ENCODE measurements around the gene MBP.
"Not testable (repeated sequence)": the region's sequence is repeated elsewhere in the genome, so short reads cannot be mapped to it uniquely, and the experiment has no call there.

The MBP gene

GRCh38 chr18:76959605-76960004, 173.0 kb downstream of the MBP start:
- DNase-seq, result no peak

DNA sequence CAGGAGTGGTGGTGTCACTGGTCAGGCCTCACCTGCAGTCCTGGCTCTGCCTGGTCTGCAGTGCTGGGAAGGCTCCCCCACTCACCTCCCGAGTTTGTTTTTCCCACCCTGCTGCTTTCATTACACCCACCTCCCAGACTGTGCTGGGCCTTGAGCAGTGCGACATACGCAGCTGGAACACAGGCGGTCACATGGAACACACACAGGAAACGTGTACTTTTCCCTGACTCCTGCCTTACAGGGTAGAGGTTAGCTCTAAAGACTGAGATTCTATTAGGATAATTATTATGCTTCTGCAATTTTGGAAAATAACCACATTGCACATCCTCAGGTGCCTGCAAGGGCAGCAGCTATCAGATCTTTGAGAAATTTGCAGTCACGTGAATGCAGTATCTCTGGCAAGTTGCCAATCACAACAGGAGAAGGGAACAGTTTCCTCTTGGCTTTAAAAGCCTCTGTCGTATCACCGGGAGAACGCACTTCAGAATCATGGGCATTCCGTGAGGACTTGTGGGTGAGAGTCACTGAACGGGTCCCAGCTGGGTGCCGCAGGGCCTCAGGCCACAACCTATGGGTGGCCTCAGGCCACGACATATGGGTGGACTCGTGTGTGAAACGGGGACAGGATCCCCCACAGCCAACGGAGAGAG, 173.8 kb downstream of the MBP start:
- no peak for DNase-seq

DNA sequence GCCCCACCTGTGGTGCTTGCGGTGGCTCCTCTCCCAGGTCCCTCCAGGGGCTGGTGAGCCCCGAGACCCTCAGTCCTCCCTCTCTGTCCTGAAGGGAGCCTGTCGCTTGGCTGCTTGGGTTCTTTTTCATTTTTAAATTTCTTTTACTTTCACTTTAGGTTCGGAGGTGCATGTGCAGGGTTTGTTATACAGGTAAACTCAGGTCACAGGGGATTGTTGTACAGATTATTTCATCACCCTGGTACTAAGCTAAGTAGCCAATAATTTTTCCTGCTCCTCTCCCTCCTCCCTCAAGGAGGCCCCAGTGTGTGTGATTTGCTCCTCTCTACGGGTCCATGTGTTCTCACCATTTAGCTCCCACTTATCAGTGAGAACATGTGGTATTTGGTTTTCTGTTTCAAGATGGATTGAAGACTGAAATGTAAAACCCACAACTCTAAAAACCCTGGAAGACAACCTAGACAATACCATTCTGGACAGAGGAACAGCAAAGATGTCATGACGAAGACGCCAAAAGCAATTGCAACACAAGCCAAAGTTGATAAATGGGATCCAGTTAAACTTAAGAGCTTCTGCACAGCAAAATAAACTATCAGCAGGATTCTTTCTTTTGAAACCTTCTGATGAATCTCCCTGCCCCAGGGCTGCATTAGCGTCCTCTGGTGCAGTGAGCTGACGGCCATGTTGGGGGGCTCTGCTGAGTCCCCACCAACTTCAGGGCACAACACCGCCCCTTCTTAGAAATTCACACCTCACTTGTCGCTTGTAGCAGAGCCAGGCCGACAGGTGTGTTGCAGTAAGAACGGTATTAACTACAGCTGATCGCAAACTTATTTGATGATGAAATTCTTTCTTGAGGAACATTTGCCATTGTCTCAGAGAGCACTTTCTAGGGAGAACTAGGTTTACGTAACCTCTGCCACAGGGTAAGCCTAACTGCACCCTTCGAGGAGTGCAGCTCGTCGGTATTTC, 174.9 kb downstream of the MBP start:
- DNase-seq, result no peak

DNA sequence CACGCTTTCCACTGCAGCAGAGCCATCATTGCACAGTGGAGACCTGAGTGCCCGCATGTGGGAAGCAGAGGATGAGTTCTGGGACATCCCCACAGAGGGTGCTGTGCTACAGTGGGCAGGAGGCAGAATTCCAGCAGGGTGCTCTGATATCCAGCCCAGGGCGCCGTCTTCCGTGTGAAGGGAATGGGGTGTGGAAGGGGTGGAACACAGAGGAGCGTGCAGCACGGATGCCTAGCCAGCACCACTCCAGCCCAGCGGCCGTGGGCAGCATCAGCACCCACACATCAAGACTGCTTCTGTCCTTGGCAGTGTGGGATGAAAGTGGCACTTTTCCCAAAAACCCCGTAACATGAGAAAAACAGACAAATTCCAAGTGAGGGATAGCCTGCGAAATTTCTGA, 175.9 kb downstream of the MBP start:
- DNase-seq, result no peak

GRCh38 chr18:76955524-76956170, 176.9 kb downstream of the MBP start:
- no peak for DNase-seq

DNA sequence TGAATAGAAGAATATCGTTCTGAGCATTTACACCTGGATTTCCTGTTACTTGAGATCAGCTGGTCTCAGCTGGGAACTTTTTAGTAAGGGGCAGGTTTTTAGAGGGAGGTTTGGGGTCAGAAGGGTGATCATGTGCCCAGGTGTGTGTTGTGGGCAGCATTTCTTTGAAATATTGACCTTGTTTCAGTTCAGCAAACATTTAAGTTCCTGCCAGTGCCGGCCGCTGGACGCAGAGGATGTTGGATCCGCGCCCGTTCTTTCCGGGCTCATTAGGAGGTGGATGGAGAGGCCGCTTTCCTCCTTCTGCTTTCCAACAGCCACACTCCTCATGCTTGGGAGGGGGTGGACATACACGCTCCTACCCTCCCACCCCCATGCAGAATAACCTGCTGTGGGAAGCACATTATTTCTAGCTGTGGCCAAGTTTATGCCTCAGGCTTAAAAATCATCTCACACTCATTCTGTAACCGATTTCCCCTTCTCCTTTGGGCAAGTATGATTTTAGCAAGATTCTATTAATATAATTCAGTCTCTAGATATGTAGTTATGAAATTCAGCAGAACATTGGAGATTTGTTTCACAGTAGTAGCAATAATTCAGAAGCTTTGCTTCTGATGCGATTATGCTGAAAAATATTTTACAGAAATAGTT, 178.9 kb downstream of the MBP start:
- no peak for DNase-seq

GRCh38 chr18:76953156-76953555, 179.4 kb downstream of the MBP start:
- no peak for DNase-seq

- DNase-seq, result no peak
Observed at GRCh38 chr18:76952747-76953146, 179.8 kb downstream of the MBP start.

DNA sequence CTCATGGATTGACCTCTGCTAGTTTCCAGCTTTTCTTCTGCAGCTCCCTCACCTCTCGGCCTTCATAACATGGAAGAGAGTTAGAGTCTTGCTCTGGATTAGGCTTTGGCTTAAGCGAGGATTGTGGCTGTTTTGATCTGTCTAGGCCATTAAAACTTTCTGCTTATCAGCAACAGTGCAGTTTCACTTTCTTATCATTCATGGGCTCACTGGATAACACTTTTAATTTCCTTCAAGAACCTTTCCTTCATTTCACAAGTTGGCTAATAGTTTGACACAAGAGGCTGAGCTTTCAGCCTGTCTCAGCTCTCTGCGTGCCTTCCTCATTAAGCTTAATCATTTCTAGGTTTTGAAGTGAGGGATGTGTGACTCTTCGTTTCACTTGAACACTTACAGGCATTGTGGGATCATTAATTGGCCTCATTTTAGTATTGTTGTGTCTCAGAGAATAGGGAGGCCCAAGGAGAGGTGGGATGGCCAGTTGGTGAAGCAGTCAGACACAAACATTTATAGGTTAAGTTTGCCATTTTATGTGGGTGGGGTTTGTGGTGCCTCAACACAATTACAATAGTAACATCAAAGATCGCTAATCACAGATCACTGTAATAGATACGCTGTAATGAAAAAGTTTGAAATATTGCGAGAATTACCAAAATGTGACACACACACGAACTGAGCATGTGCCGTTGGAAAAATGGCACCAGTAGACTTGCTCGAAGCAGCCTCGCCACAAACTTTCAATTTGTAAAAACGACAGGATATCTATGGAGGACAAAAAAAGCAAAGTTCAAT, 180.9 kb downstream of the MBP start:
- DNase-seq, result no peak

- no peak for DNase-seq
Observed at GRCh38 chr18:76948345-76948744, 184.2 kb downstream of the MBP start.

GRCh38 chr18:76944346-76944745, 188.2 kb downstream of the MBP start:
- not testable (repeated sequence) for DNase-seq

GRCh38 chr18:76943542-76944339, 188.8 kb downstream of the MBP start:
- DNase-seq, result no peak

- no peak for DNase-seq
Observed at GRCh38 chr18:76941284-76941683, 191.3 kb downstream of the MBP start.

- DNase-seq, result no peak
Observed at GRCh38 chr18:76938619-76939018, 194.0 kb downstream of the MBP start.

GRCh38 chr18:76937597-76937996, 195.0 kb downstream of the MBP start:
- DNase-seq, result no peak

DNA sequence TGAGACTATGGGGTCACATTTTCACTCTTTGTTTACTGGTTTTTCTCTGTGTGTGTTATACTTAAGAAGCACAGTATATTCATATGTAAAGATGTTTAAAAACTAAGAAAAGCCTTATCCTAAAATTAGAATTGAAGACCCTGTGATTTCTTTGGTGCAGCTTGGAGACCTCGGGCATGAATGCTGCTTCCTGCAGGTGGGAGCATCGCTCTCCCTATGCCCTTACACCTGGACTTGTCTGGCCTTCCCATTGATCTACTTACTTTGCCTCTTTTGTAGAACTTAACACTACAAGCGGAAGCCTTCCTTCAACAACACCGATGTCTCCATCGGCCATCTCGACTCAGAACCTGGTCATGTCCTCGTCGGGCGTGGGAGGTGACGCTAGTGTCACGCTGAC, 195.7 kb downstream of the MBP start:
- DNase-seq, result no peak

GRCh38 chr18:76935722-76936337, 196.8 kb downstream of the MBP start:
- no peak for DNase-seq

- DNase-seq, result no peak
Observed at GRCh38 chr18:76932026-76932819, 200.4 kb downstream of the MBP start.

- DNase-seq, result no peak
Observed at GRCh38 chr18:76931171-76931570, 201.4 kb downstream of the MBP start.
